B cell (primary cell): Measurements from ENCODE around the gene ZC3HAV1L. TPM values are rescaled to one million over a fixed set of nuclear protein-coding genes. Genes with fewer than 3 reads are reported as not detected.
A peak's percentile ranks its signal among the peaks of the same experiment; 100 is the strongest.

Experiments
- ATAC-seq: fragments of 200-7000 bp; cut with Tn5 transposase; one replicate; pipeline ENCODE4 v1.10.0; 2021; ENCODE audit warnings: low read depth, mild to moderate bottlenecking, moderate number of reproducible peaks, moderate library complexity
- CTCF ChIA-PET: fragments of 350-600 bp; sonication (Branson Sonifier 250); formaldehyde crosslinking; loops from one replicate; lab custom pipeline; 2021; ENCODE audit warnings: antibody characterized with exemption, inconsistent platforms; lab: Charles Lee
- POLR2A ChIA-PET: fragments of 350-600 bp; sonication (Branson Sonifier 250); formaldehyde crosslinking; loops from one replicate; lab custom pipeline; 2021; ENCODE audit warnings: antibody characterized with exemption; lab: Charles Lee
- DNase-seq: peaks from one replicate; pipeline ENCODE4 v3.0.0; 2013
- H2AFZ ChIP-seq: 2 replicates; pipeline ENCODE4 v1.6.1; 2012; ENCODE audit warnings: mild to moderate bottlenecking, low read depth, low read length; ENCODE audit not compliant: insufficient read depth, poor library complexity, severe bottlenecking
- H3K27ac ChIP-seq, 2 donors: 1 replicate in 1 of 2; 2 replicates in 1 of 2; pipeline ENCODE4 v1.5.1; 2012 to 2013; ENCODE audit warnings: low read length in 2 of 2, mild to moderate bottlenecking in 2 of 2, moderate library complexity in 1 of 2
- H3K27me3 ChIP-seq, 4 experiments: fragments of 200-600 bp in 1 of 4; sonication (generic) in 1 of 4; replicated peaks in 1 of 4; 1 replicate in 2 of 4; 2 replicates in 2 of 4; pipeline versions ENCODE4 v1.6.1 to v1.7.0; 2013 to 2016; ENCODE audit warnings: low read length in 3 of 4, mild to moderate bottlenecking in 2 of 4, mixed read lengths in 1 of 4, moderate library complexity in 1 of 4; ENCODE audit not compliant: insufficient read depth in 4 of 4, control insufficient read depth in 3 of 4; ENCODE audit errors: control extremely low read depth in 1 of 4
- H3K36me3 ChIP-seq, 2 experiments: replicated peaks in 1 of 2; 1 replicate in 1 of 2; 2 replicates in 1 of 2; pipeline versions ENCODE4 v1.6.1 to v1.7.1; 2013; ENCODE audit warnings: low read length in 1 of 2; ENCODE audit not compliant: insufficient read depth in 2 of 2, control insufficient read depth in 1 of 2; ENCODE audit errors: control extremely low read depth in 1 of 2, extremely low read depth in 1 of 2
- H3K4me1 ChIP-seq, 2 donors: fragments of 200-600 bp in 1 of 2; sonication (generic) in 1 of 2; 1 replicate in 1 of 2; 2 replicates in 1 of 2; pipeline versions ENCODE4 v1.5.1 to v1.6.1; 2013 to 2017; ENCODE audit warnings: low read length in 2 of 2; ENCODE audit not compliant: control insufficient read depth in 2 of 2, insufficient read depth in 2 of 2
- H3K4me2 ChIP-seq: replicated peaks from 2 replicates; pipeline ENCODE3; 2012; ENCODE audit warnings: mild to moderate bottlenecking, low read depth, low read length; ENCODE audit not compliant: poor library complexity, severe bottlenecking
- H3K4me3 ChIP-seq, 5 experiments: fragments of 200-600 bp in 1 of 5; sonication (generic) in 1 of 5; 1 replicate in 3 of 5; 2 replicates in 2 of 5; pipeline versions ENCODE4 v1.5.1 to v1.7.0; 2011 to 2016; ENCODE audit warnings: low read length in 4 of 5, mild to moderate bottlenecking in 4 of 5, low read depth in 2 of 5, control low read depth in 1 of 5, moderate library complexity in 1 of 5; ENCODE audit not compliant: insufficient read depth in 1 of 5; ENCODE audit errors: control extremely low read depth in 1 of 5, extremely low read depth in 1 of 5
- H3K79me2 ChIP-seq: fragments of 200-600 bp; sonication (generic); one replicate; pipeline ENCODE4 v1.6.0; 2016; ENCODE audit warnings: low read length; ENCODE audit not compliant: control insufficient read depth, insufficient read depth
- H3K9ac ChIP-seq: fragments of 200-600 bp; sonication (generic); 2 replicates; pipeline ENCODE4 v1.6.1; 2017; ENCODE audit warnings: mild to moderate bottlenecking, low read length, moderate library complexity
- H3K9me3 ChIP-seq, 3 donors: one replicate each; pipeline versions ENCODE4 v1.6.1 to v1.7.1; 2013; ENCODE audit warnings: low read length in 2 of 3; ENCODE audit not compliant: control insufficient read depth in 2 of 3, insufficient read depth in 1 of 3; ENCODE audit errors: control extremely low read depth in 1 of 3
- H4K20me1 ChIP-seq: 2 replicates; pipeline ENCODE4 v1.6.0; 2012; ENCODE audit warnings: mild to moderate bottlenecking, low read length; ENCODE audit not compliant: insufficient read depth, control insufficient read depth, poor library complexity, severe bottlenecking
- H3K27ac Mint-ChIP-seq: one replicate; pipeline ENCODE4 v1.8.0; 2021; ENCODE audit warnings: mixed read lengths
- H3K27me3 Mint-ChIP-seq: one replicate; pipeline ENCODE4 v1.8.0; 2021; ENCODE audit warnings: mixed read lengths
- H3K4me1 Mint-ChIP-seq: one replicate; pipeline ENCODE4 v1.8.0; 2021; ENCODE audit warnings: mixed read lengths
- H3K4me3 Mint-ChIP-seq: one replicate; pipeline ENCODE4 v1.8.0; 2021; ENCODE audit warnings: mixed read lengths
- H3K9me3 Mint-ChIP-seq: one replicate; pipeline ENCODE4 v1.8.0; 2022; ENCODE audit warnings: mixed read lengths; ENCODE audit not compliant: insufficient read depth
- EZH2 ChIP-seq: IDR thresholded peaks from 2 replicates; pipeline ENCODE4 v1.6.1; 2012; ENCODE audit warnings: borderline replicate concordance, low read depth, mild to moderate bottlenecking, moderate library complexity, low read length; ENCODE audit not compliant: insufficient read depth, poor library complexity, severe bottlenecking
- WGBS: methylation state at CpG from one replicate; pipeline ENCODE4 v1.1.5; 2013; ENCODE audit warnings: missing lambda C conversion rate; ENCODE audit not compliant: insufficient coverage; 5-methylcytosine and 5-hydroxymethylcytosine counted together
- intact Hi-C: fragments of 100-400 bp; cut with micrococcal nuclease; formaldehyde crosslinking; loops from one replicate; pipeline ENCODE4 v1.10.0; 2022
- polyA plus RNA-seq: library from polyadenylated mRNA; depleted of rRNA; stranded (reverse); fragments of >200 nt; gene quantifications from 2 replicates; pipeline ENCODE4 v1.2.3, GENCODE V29; 2012
- total RNA-seq, 2 donors: library from RNA; stranded (reverse); fragments of 120-200 nt in 1 of 2; gene quantifications; 1 replicate in 1 of 2; 2 replicates in 1 of 2; pipeline versions ENCODE4 v1.2.3 to v1.2.4, GENCODE V29; 2013 to 2022
- TF ChIP-seq, protein P1 (sequence below): fragments of 200-600 bp; IDR thresholded peaks from one replicate; pipeline ENCODE4 v1.8.0; 2022; ENCODE audit warnings: antibody characterized with exemption, mild to moderate bottlenecking

ZC3HAV1L gene
- total and polyA plus RNA-seq, 2 donors (not counting 1 experiment from before 2014, with no cell fraction given), result 0.82 to 1.8 TPM

DNA sequence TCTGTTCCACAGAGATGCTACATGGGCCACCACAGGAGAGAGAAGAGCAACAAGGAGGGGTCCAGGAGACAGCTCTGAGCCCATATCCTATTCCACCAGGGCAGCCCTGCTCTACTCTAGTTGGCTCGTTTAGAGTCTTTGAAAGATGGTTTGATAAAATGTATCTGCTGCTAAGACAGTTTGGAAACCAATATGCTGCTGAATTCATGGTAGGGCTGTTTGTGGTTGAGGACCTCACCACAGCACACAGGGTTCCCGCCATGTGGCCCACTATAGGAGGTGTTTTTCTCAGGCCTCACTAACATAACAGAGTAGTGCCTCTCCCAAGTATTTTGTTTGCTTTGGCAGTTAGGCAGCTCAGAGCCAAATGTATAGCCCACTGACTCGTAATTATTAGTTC lies 35.8 kb upstream of the ZC3HAV1L start:
- Histone ChIP-seq H3K4me3 (no peak overlapping the region), H3K4me2 (no peak overlapping the region), H3K36me3 (peaks cover 21 to 86% of the 10 kb centered on the region in 2 experiments), H3K9ac (no peak overlapping the region), H4K20me1 (peaks cover 82% of the 10 kb centered on the region), H2AFZ (no peak overlapping the region), H3K9me3 (no peaks in the 10 kb centered on the region), H3K27me3 (no peaks in the 10 kb centered on the region), H3K79me2 (peaks cover 79% of the 10 kb centered on the region), H3K4me1 (peaks cover 4 to 7% of the 10 kb centered on the region in 2 donors), H3K27ac (no peak overlapping the region)
- Mint-ChIP-seq H3K4me3 (no peak overlapping the region), H3K27ac (peak overlapping the region; percentile 21), H3K27me3 (no peaks in the 10 kb centered on the region), H3K9me3 (no peaks in the 10 kb centered on the region), H3K4me1 (peaks cover 13% of the 10 kb centered on the region)
- ATAC-seq (no peak), DNase-seq (no peak)
- ChIA-PET CTCF (no interaction called here), POLR2A (no interaction called here)
- TF ChIP-seq, protein P1, sequence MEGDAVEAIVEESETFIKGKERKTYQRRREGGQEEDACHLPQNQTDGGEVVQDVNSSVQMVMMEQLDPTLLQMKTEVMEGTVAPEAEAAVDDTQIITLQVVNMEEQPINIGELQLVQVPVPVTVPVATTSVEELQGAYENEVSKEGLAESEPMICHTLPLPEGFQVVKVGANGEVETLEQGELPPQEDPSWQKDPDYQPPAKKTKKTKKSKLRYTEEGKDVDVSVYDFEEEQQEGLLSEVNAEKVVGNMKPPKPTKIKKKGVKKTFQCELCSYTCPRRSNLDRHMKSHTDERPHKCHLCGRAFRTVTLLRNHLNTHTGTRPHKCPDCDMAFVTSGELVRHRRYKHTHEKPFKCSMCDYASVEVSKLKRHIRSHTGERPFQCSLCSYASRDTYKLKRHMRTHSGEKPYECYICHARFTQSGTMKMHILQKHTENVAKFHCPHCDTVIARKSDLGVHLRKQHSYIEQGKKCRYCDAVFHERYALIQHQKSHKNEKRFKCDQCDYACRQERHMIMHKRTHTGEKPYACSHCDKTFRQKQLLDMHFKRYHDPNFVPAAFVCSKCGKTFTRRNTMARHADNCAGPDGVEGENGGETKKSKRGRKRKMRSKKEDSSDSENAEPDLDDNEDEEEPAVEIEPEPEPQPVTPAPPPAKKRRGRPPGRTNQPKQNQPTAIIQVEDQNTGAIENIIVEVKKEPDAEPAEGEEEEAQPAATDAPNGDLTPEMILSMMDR, result no peak
- no peak for TF ChIP-seq EZH2
- intact Hi-C loops, result no loop called here
- WGBS, result 57% methylated on average over 2 of the region's 3 CpGs

DNA sequence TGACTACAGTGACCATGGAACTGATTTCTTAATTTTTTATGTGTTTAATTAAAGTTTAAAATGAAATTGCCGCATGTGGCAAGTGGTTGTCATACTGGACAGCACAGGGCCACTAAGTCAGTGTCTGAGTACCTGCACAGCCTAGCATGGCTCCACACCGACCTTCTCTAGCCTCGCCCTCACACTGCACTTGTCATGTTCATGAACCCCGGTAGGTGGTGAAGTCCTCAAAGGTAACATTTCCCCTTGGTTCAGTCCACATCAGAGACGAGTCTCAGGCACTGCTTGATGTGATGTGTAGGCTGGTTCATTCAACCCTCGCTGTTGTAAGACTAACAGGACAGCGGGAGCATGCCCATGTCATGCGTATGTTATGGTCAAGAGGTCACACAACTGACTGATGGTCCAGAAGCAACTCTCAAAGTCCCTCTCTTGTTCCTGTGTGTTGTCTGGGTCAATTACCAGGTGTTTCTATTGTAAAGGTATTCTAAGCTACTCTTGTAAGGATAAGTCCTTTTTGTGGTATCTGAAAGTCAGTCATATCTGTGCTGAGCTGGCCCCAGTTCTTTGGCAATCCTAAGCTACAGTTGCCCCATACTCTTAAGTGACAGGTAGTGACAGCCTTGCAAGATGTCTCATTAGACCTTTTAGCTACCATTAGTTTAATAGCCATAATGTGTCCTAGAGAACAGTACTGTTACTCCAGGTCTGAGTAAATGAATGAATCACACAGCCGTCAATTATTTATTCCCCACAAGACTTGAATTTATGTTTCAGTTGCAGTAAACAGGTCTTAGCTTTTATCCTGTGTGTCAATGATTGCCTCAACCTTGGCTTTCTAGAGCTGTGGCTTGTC lies 32.9 kb upstream of the ZC3HAV1L start:
- H3K9ac ChIP-seq, result no peak overlapping the region
- H3K79me2 ChIP-seq, result peaks cover 88% of the 10 kb centered on the region
- 96% methylated on average over 7 of the region's 9 CpGs for WGBS
- ChIA-PET POLR2A (no interaction called here), CTCF (interaction anchor here (1.3 to 1.8 kb wide), 2 partner anchors 9 to 26 kb away, joined by 3 to 8 read pairs; no protein-coding TSS in a partner anchor)
- peak overlapping the region in 1 of 2 donors; percentile 12 for H3K27ac ChIP-seq
- H3K4me1 Mint-ChIP-seq, result peaks cover 5% of the 10 kb centered on the region
- ATAC-seq (no peak), DNase-seq (no peak)
- TF ChIP-seq EZH2, result no peak
- TF ChIP-seq, protein P1, result no peak
- H3K4me1 ChIP-seq, result peaks cover 0 to 3% of the 10 kb centered on the region in 2 donors
- no peak overlapping the region for H3K4me3 ChIP-seq
- H3K36me3 ChIP-seq, result peaks cover 24 to 90% of the 10 kb centered on the region in 2 experiments
- no peaks in the 10 kb centered on the region for H3K27me3 ChIP-seq
- H3K27ac Mint-ChIP-seq, result no peak overlapping the region
- no peaks in the 10 kb centered on the region for H3K27me3 Mint-ChIP-seq
- no peak overlapping the region for H3K4me2 ChIP-seq
- no peaks in the 10 kb centered on the region for H3K9me3 ChIP-seq
- H2AFZ ChIP-seq, result no peak overlapping the region
- intact Hi-C loops, result no loop called here
- no peaks in the 10 kb centered on the region for H3K9me3 Mint-ChIP-seq
- H4K20me1 ChIP-seq, result peaks cover 86% of the 10 kb centered on the region
- H3K4me3 Mint-ChIP-seq, result no peak overlapping the region
